Kidney glomerular epithelial cell (primary cell): ENCODE measurements around the gene EIF3F.
A peak's percentile ranks its signal among the peaks of the same experiment; 100 is the strongest.

Experiments used
- DNase-seq: peaks from one replicate; lab custom pipeline; 2025; lab: John Stamatoyannopoulos, UW

EIF3F gene

GRCh38 chr11:8021920-8022319 lies 34.8 kb downstream of the EIF3F start:
- no peak for DNase-seq

- DNase-seq, result no peak
Observed at GRCh38 chr11:8022876-8023275, 35.7 kb downstream of the EIF3F start.

- no peak for DNase-seq
Observed at GRCh38 chr11:8023831-8024555, 36.9 kb downstream of the EIF3F start.

- no peak for DNase-seq
Observed at GRCh38 chr11:8025123-8025522, 38.0 kb downstream of the EIF3F start.

- DNase-seq, result peak; percentile 40
Observed at GRCh38 chr11:8025816-8026215, 38.7 kb downstream of the EIF3F start.

- DNase-seq, result no peak
Observed at GRCh38 chr11:8026982-8027381, 39.8 kb downstream of the EIF3F start.

- DNase-seq, result no peak
Observed at GRCh38 chr11:8028766-8029165, 41.6 kb downstream of the EIF3F start.

DNA sequence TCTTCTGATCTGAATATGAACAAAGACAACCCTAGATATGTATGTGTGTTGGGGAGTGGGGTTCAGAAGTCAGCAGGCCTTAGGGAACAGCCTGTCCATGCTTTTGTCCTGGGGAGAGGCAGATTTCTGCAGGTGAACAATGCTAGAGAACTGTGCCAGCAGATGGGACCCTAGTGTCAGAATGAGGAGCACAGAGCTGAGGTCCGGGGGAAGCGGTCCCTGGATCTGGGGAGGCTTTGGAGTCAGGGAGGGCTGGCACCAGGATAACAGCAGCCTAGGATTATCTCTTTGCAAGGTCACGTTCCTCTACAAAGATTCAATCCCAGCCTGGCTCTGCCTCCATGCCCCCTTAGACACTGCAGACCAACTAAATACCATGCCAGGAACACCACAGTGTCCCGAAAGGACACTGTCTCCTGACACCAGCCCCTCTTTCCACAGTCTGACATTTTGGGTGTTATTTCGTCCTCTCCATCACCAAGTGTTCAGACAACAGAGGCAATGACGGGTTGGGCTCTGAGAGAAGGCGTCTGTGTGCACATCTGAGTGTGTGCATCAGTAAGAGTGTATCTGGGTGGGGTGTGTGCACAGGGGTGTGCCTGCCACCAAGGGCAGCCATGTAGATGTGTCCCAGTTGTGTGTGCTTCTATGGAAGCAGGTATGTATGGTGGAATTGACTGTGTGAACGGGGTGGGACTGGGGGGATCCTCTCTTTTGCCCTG lies 43.5 kb downstream of the EIF3F start:
- no peak for DNase-seq

DNA sequence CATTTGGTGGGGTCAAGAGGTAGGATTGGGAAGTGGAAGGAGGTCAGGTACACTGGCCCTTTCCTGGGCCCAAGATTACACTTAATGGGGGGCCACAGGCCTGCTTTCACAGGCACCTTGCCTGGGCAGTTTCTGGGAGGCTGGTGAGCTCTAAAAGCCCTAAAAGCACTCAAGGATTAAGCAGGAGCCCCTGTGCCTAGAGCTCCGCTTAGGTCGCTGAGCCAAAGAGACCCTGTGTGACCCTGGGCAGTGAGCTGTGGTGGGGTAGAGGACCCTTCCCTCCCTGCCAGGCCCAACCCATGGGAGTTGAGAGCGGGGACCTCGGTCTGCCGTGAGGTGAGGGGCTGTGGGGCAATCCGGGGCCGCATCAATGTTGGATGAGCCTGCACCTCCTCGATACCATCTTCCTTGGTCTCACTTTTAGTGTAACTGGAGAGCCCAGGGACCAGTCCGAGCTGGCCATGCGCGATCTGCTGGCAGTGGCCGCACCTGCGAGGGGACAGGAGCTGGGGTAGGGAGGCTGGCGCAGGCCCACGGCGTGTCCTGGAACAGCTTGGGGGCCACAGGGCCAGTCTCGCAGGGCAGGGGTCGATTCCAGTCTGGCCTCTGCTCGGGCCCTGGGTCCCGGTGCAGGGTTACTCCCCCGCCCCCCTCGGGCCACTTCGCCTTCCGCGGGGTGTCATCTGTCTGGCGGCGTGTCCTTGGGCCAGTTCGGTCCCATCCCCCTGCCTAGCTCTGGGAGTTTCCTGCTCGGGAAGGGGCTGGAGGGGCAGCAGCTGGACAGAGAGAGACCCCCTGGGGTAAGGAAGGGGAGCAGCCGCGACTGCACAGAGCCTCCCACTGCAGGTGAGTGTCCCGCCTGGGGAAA lies 44.3 kb downstream of the EIF3F start:
- no peak for DNase-seq

- DNase-seq, result no peak
Observed at GRCh38 chr11:8032122-8032521, 45.0 kb downstream of the EIF3F start.

GRCh38 chr11:8032576-8033304 lies 45.6 kb downstream of the EIF3F start:
- no peak for DNase-seq

- DNase-seq, result peak; percentile 65
Observed at GRCh38 chr11:8033305-8034105, 46.4 kb downstream of the EIF3F start.

GRCh38 chr11:8034106-8034585 lies 47.0 kb downstream of the EIF3F start:
- no peak for DNase-seq

DNA sequence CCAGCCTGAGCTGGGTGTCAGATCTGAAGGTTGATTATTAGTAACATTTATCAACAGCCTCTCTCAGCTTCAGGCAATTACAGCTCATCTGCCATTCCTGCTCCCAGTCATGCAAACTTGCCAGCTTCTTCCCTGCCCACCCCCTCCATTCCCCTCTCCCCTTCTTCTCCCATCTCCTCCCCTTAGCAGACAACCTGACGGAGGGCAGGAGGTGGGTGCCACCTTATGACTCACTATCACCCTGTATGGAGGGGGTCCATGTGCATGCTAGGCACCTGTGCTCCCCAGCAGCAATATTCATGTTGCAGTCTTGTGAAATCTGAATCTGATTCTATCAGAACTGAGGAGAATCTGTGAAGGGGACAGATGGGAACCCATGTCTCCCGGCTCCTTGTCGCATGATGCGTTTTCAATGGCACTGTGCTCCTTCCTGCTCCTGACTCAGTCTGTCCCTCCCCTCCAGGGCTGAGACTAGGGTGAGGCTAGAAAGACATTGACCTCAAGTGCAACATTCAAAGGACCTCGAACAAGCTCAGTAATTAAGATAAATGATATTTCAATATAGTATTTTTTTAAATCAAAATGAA lies 47.6 kb downstream of the EIF3F start:
- DNase-seq, result no peak

DNA sequence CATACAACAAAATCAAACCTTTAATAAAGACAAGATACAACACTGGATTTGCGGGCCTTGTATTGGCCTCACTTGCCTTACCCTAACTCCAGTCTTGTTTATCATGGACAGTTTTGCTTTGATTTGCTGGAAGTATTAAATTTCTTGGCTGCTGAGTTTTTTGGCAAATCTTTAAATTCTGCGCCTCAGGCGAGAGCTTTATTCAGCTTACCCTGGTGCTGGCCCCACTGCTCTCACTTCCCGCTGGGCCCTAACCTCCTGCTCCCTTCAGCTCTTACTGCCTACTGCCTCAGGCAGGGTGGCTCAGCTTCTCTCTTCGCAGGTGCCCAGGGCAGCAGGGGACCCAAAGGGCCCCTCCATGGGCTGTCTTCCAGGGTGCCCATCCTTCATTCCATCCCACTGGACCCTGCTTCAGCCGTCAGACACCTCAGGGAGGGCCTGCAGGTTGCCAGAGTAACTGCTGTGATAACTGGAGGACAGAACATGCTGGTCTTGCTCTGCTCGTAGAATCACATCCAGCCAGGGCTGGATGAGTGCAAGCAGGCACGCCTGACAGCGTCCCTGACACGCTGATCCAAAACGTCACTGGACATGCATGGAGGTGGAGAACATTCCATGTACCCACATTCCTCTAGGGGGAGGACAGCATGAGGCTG lies 48.2 kb downstream of the EIF3F start:
- DNase-seq, result no peak

- no peak for DNase-seq
Observed at GRCh38 chr11:8036002-8036802, 49.1 kb downstream of the EIF3F start.

DNA sequence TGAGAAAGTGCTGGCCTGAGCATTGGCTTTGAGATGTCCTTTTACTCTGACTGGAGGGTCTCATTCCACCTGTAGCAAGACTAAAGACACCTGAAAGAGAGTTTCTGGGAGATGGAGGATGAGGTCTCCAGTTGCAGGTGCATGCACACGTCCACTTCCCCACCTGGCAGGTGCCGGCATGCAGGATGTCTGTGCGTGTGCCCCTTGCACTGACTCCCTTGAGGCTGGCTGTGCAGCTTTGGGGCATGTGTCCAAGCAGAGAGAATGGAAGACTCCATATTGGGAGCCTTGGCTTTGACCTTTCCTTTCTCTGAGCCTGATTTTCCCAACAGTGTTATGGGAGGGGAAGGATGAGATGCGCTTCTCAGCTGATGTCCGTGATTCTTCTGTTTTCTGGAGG lies 49.8 kb downstream of the EIF3F start:
- no peak for DNase-seq

DNA sequence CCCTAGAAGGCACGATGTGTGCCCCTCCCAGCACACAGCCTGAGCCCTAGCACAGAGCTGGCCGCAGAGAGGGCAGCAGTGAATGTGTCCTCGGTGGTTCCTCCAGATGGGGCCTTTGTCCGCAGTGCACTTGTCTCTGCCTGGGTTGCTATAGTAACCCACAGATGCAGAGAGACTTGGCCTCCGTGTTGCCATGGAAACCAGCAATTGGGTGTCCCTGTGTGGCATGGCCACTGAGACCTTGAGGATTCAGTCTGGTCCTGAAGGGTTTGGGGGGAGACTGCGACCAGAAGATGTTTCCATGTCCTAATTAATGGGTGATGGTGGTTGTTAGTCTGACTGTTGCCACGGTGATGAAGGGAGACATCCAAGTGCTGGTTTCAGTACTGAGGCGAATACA lies 51.3 kb downstream of the EIF3F start:
- DNase-seq, result no peak

GRCh38 chr11:8038811-8039529 lies 51.8 kb downstream of the EIF3F start:
- DNase-seq, result no peak
